ENCODE data around the gene ZDHHC11.

The ZDHHC11 gene

DNA sequence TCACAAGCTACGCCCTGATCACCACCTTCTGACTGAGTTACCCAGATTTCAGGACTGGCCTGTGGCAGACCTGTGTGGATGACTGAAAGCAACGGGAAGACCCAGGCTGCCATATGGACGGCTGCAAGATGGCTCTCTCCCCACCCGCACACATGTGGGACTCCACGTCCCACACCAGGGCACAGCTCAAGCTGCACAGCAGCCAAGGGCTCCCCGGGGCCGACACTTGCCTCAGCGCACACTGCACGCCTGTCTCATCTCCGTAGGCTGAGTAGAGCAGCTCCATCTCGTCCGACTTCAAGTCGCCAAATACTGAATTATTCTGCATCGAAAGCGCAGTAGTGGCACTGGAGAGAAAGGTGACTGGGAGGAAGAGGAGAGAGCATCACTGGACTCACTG lies 27.3 kb upstream of the ZDHHC11 start:
- no peak for DNase-seq

GRCh38 chr5:876398-877365 lies 25.9 kb upstream of the ZDHHC11 start:
- no peak for DNase-seq

GRCh38 chr5:875931-876330 lies 25.1 kb upstream of the ZDHHC11 start:
- no peak for DNase-seq

DNA sequence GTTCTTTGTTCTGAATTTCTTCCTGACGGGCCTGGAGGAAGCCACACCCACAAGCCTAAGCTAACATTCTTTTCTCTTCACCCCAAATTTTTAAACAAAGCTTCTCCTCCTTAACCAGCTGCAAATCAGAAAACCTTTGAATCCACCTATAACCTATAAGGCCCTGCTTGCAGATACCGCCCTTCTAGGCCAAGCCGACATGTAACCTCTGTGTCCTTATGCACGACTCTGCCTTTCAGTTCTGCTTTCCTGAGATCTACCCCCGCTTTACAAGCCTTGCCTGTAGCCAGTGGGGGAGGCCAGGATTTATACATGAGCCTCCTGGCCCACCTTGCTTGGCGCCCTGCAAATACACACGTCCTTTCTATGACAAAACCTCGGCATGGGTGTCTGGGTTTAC lies 22.5 kb upstream of the ZDHHC11 start:
- no peak for DNase-seq

- DNase-seq: no peak
Observed at GRCh38 chr5:872301-872700, 21.5 kb upstream of the ZDHHC11 start.

DNA sequence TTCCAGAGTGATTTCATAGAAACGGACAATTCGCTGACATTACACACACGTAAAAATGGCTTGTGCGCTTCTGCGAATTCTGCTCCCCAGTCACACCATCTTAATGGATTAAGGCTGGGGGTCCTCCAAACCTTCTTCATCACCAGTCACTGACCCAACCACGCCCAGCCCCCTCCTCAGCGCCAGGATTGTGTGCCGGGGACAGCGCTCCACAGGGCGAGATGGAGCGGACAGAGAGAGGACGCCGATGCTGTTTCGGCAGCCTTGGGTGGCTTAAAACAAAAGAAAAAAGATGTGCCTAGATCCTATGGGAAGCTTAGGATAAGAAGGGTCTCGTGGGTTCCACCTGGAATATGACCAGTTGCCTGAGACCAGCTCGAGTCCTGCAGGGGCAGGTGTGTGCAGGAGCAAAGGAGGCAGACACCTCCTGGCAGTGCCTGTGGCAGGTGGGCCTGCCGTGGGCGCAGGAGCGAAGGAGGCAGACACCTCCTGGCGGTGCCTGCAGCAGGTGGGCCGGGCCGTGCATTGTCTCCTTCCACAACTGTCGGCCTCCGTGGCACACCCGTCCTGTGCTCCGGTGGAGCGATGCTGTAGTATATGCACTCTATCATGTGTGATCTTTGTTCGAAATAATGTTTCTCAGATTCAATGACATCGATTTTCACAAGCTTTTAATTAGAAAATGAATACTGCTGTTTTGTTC lies 21.0 kb upstream of the ZDHHC11 start:
- no peak for DNase-seq

GRCh38 chr5:870956-871355 lies 20.2 kb upstream of the ZDHHC11 start:
- DNase-seq: no peak

- DNase-seq: no peak
Observed at GRCh38 chr5:868428-869135, 17.8 kb upstream of the ZDHHC11 start.

- DNase-seq: no peak
Observed at GRCh38 chr5:867300-867870, 16.6 kb upstream of the ZDHHC11 start.

DNA sequence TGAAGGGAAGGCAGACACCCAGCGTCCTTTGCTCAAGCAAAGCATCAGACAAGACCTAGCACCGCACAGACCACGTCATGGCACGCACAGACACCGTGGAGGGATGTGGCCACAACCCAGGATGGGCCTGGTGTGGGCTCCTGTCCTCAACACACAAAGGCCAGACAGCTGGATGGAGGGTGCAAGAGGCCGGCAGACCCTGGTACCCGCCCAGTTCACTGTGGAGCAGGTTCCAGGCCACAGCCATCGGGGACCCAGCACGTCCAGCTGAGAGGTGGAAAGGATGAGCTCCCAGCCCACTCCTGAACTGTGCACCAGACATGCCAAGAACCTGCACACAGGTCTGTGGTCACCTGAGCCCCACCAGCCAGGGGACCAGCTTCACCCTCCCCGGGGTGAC lies 15.0 kb upstream of the ZDHHC11 start:
- DNase-seq: no peak

DNA sequence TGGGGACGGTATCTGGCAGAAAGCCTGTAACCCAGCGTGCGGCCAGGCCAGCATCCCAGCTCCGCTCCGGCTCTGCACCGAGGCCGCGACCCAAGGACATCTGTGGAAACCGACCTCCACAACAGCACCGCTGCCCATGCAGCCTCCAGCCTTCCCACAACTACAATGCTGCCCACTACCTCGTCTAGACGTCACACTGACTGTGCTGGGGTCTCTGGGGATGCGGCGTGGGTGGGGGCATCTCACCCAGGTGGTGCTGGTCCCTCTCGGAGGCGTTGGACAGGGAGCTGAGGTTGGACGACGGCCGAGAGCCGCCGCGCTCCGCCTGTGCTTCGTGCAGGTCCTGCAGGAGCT lies 14.4 kb upstream of the ZDHHC11 start:
- DNase-seq: no peak

- no peak for DNase-seq
Observed at GRCh38 chr5:864492-865167, 13.8 kb upstream of the ZDHHC11 start.

DNA sequence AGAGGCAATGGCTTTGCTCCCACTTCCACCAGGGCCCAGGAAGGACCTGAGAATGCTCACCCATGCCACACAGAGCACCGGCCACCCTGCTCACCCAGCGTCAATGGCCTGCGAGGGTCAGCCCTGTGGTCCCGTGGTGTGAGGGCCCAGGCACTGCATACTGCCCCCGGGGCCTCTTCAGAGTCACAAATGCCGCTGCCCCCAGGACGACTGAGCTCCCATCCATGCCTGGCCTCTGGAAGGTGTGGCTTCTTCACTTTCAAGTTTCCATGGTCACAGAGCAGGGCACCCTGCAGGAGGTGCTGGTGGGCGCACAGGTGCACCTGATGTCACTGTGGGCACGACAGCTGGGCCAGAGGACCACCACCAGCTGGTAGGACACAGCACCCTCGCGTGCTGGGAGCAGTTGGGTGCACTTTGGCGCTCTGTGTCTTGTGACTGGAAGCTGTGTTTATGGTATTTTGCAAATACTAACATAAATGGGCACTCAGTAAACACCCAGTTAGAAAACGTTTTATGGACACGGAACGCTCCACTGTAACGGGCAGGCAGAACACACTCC lies 12.5 kb upstream of the ZDHHC11 start:
- no peak for DNase-seq

- no peak for DNase-seq
Observed at GRCh38 chr5:862367-863243, 11.8 kb upstream of the ZDHHC11 start.

GRCh38 chr5:861442-862366 lies 10.9 kb upstream of the ZDHHC11 start:
- DNase-seq: no peak

DNA sequence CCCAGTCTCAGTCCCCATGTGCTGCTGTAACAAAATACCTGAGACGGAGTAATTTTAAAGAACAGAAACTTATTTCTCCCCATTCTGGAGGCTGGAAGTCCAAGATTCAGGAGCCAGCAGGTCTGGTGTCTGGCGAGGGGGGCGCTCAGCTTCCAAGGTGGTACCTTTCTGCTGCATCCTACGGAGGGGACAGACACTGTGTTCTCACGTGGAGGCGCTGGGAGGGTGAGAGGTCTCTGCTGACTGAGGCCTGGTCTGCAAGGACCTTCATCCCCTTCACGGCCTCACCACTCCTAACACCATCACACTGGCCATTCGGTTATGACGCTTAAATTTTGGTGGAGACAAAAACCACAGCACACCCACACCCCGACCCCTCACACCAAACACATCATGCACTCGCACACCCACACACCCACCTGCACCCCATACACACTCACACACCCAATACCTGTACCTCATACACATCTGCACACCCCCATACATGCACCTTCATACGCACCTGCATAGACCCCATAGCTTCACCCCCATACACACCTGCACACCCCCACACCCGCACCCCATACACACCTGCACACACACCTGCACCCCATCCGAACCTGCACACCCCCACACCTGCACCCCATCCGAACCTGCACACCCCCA lies 9.8 kb upstream of the ZDHHC11 start:
- DNase-seq: no peak

GRCh38 chr5:859798-860296 lies 9.1 kb upstream of the ZDHHC11 start:
- no peak for DNase-seq

- DNase-seq: no peak
Observed at GRCh38 chr5:859391-859790, 8.6 kb upstream of the ZDHHC11 start.

DNA sequence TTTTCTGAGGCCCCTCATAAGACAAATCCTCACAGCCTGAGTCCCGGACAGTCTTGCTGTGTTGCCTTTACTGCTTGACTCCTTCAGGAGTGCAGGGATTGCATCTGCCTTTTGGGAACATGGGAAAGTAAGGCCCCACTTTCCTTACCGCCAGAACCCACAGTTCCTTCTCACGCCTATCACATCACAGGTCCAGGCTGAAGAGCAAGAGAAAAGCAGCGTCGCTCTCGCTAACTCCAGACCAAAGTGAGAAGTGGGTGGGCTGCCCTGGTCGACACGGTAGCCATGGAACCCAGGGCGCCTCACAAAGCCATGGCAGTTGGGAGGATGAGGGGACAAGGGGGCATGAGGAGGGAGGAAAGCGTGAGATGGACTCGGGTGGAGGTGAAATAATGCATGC lies 7.9 kb upstream of the ZDHHC11 start:
- DNase-seq: no peak
